Suprapubic skin (tissue), 4 donors: Measurements from ENCODE around the gene PRXL2B. TPM values are rescaled to one million over a fixed set of nuclear protein-coding genes. Genes with fewer than 3 reads are reported as not detected.
A peak's percentile ranks its signal among the peaks of the same experiment; 100 is the strongest.
"Not testable (repeated sequence)": the region's sequence is repeated elsewhere in the genome, so short reads cannot be mapped to it uniquely, and the experiment has no call there.

ENCODE experiments used
- DNase-seq, 2 donors: peaks; one replicate each; pipeline ENCODE4 v3.0.0-alpha.2; 2019; ENCODE audit warnings: low spot score in 2 of 2
- H3K27ac ChIP-seq: fragments of 200-600 bp; sonication (generic); one replicate; pipeline ENCODE4 v1.5.1; 2019
- H3K27me3 ChIP-seq: fragments of 200-600 bp; sonication (generic); one replicate; pipeline ENCODE4 v1.5.1; 2019
- H3K36me3 ChIP-seq: fragments of 200-600 bp; sonication (generic); one replicate; pipeline ENCODE4 v1.5.1; 2019
- H3K4me1 ChIP-seq: fragments of 200-600 bp; sonication (generic); one replicate; pipeline ENCODE4 v1.5.1; 2019
- H3K4me3 ChIP-seq: fragments of 200-600 bp; sonication (generic); one replicate; pipeline ENCODE4 v1.5.1; 2019; ENCODE audit warnings: mild to moderate bottlenecking
- H3K9me3 ChIP-seq: fragments of 200-600 bp; sonication (generic); one replicate; pipeline ENCODE4 v1.5.1; 2019
- CTCF ChIP-seq, 2 donors: fragments of 200-600 bp in 1 of 2; fragments of 450-650 bp in 1 of 2; sonication (generic) in 1 of 2; IDR thresholded peaks; one replicate each; pipeline ENCODE4 v1.5.1; 2016 to 2019; ENCODE audit warnings: antibody characterized with exemption in 2 of 2, mild to moderate bottlenecking in 1 of 2, moderate library complexity in 1 of 2
- EP300 ChIP-seq: sonication (generic); formaldehyde crosslinking; IDR thresholded peaks from one replicate; pipeline ENCODE4 v1.6.1; 2017; ENCODE audit warnings: antibody characterized with exemption
- POLR2A ChIP-seq, 2 donors: fragments of 450-650 bp; IDR thresholded peaks; one replicate each; pipeline ENCODE4 v1.6.1; 2017; ENCODE audit warnings: antibody characterized with exemption in 2 of 2, mild to moderate bottlenecking in 2 of 2, moderate library complexity in 2 of 2
- POLR2AphosphoS5 ChIP-seq, 3 donors: sonication (generic); formaldehyde crosslinking; IDR thresholded peaks; one replicate each; pipeline ENCODE4 v1.6.1; 2017; ENCODE audit warnings: antibody characterized with exemption in 3 of 3
- WGBS: methylation state at CpG from one replicate; pipeline ENCODE4 v1.1.5; 2018; 5-methylcytosine and 5-hydroxymethylcytosine counted together
- total RNA-seq, 4 donors: library from RNA; depleted of rRNA; stranded (reverse); fragments of >200 nt; gene quantifications; one replicate each; pipeline ENCODE4 v1.1.0, GENCODE V29; 2016

Gene PRXL2B
- total RNA-seq, 4 donors from 2014 or later = 9.7 to 16.3 (median 10.7) TPM

GRCh38 chr1:2551544-2551943 lies 35.0 kb upstream of the PRXL2B start:
- WGBS = 82% methylated on average over 5 of the region's 9 CpGs
- H3K4me3 ChIP-seq, DNase-seq, H3K36me3 ChIP-seq, H3K9me3 ChIP-seq, H3K27ac ChIP-seq, H3K27me3 ChIP-seq: not testable (repeated sequence)
- peaks cover 55% of the 10 kb centered on the region for H3K4me1 ChIP-seq

- WGBS = 96% methylated on average over 5 of the region's 26 CpGs
- H3K4me1 ChIP-seq = peaks cover 54% of the 10 kb centered on the region
- H3K36me3 ChIP-seq = no peaks in the 10 kb centered on the region
- H3K27me3 ChIP-seq = no peaks in the 10 kb centered on the region
- TF ChIP-seq CTCF (IDR thresholded peaks at IDR 0.05) (no peak), EP300 (no peak), POLR2AphosphoS5 (IDR thresholded peaks at IDR 0.05) (no peak), POLR2A (IDR thresholded peaks at IDR 0.05) (no peak)
- no peak overlapping the region for H3K27ac ChIP-seq
- no peak for DNase-seq
- no peak overlapping the region for H3K4me3 ChIP-seq
- no peaks in the 10 kb centered on the region for H3K9me3 ChIP-seq
Observed at GRCh38 chr1:2552189-2552588, 34.4 kb upstream of the PRXL2B start.

- H3K27me3 ChIP-seq, H3K36me3 ChIP-seq, DNase-seq, H3K27ac ChIP-seq, H3K9me3 ChIP-seq, H3K4me3 ChIP-seq: not testable (repeated sequence)
- 85% methylated on average over 8 of the region's 9 CpGs for WGBS
- H3K4me1 ChIP-seq = peaks cover 54% of the 10 kb centered on the region
Observed at GRCh38 chr1:2553076-2553475, 33.5 kb upstream of the PRXL2B start.

DNA sequence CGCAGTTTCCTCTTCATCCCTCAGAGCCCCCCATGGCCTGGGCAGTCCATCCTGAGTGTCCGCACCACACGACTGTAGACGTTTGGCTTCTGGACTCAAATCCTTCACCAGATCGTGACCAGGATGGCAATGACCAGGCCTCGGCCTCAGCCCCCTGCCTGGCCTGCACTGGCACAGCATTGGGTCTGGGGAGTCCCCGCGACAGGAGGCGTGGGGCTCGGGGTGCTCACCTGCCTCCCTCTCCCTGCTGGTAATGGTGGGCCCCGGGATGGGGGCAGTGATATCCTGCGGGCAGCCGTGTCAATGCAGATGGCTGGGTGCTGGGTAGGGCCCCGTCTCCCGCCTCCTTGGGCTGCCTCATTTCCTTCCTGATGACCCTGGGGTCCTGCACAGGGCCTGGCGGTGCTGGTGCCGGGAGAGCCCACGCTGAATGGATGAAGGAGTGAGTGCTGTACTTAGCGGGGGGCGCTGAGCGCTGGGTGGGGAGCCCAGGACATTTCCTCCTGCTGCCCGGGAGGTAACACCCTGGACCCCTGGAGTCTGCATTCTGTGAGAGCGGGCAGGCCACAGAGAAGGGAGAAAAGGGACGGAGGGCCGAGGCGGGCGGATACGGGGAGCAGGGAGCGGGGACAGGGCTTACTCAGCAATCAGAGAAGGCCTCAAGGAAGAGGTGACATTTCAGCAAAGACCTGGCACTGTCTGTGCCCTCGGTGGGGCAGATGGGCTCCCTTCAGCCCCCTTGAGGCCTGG lies 32.5 kb upstream of the PRXL2B start:
- TF ChIP-seq CTCF (IDR thresholded peaks at IDR 0.05) = no peak
- TF ChIP-seq POLR2A (IDR thresholded peaks at IDR 0.05) = no peak
- no peak for TF ChIP-seq POLR2AphosphoS5 (IDR thresholded peaks at IDR 0.05)
- no peak for TF ChIP-seq EP300
- WGBS = 92% methylated on average over 19 of the region's 30 CpGs
- H3K36me3 ChIP-seq = peaks cover 8% of the 10 kb centered on the region
- H3K27ac ChIP-seq = no peak overlapping the region
- no peak for DNase-seq
- peaks cover 53% of the 10 kb centered on the region for H3K4me1 ChIP-seq
- no peak overlapping the region for H3K4me3 ChIP-seq
- H3K9me3 ChIP-seq = no peaks in the 10 kb centered on the region
- H3K27me3 ChIP-seq = no peaks in the 10 kb centered on the region

DNA sequence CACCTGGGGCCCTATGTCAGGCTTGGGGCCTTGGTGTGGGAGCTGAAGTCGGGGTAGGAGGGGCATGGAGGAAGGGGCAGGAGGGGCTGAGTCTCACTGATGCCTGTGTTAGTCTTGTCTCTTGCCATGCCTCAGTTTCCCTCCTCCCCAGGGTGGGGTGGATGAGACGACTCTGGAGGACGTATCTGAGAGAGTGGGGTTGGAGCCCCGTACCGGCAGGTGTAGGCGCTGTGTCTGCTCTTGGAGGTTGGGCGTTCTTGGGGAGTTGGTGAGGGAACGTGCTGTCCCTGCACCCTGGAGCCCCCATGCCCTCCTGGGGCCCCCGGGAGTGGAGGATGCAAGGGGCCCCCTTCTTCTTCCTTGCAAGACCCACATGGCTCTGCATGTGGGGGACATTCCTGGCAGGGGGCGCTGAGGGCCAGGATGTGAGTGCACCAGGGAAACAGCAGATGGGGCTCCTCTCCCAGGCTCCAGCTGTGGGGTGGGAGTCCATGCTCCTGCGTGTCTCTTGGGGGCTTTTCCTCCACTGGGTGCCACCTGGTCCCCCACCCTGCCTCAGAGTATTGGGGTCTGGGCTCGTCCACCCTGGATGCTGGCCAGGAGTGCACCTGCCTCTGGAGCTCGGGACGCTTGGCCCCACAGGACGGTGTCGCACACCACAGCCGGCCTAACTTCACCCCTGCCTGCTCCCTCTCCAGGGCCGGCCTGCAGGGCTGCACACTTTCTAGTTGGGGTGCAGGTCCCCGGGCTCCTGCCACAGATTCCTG lies 31.8 kb upstream of the PRXL2B start:
- Histone ChIP-seq H3K9me3 (no peaks in the 10 kb centered on the region), H3K4me1 (peaks cover 45% of the 10 kb centered on the region), H3K27me3 (no peaks in the 10 kb centered on the region), H3K4me3 (peak overlapping the region; percentile 58), H3K36me3 (peaks cover 14% of the 10 kb centered on the region), H3K27ac (peak overlapping the region; percentile 94)
- 80% methylated on average over 10 of the region's 19 CpGs for WGBS
- no peak for TF ChIP-seq EP300
- TF ChIP-seq POLR2AphosphoS5 (IDR thresholded peaks at IDR 0.05) = no peak
- no peak for TF ChIP-seq POLR2A (IDR thresholded peaks at IDR 0.05)
- TF ChIP-seq CTCF (IDR thresholded peaks at IDR 0.05) = peak in 1 of 2 donors; percentile 14
- DNase-seq = no peak

DNA sequence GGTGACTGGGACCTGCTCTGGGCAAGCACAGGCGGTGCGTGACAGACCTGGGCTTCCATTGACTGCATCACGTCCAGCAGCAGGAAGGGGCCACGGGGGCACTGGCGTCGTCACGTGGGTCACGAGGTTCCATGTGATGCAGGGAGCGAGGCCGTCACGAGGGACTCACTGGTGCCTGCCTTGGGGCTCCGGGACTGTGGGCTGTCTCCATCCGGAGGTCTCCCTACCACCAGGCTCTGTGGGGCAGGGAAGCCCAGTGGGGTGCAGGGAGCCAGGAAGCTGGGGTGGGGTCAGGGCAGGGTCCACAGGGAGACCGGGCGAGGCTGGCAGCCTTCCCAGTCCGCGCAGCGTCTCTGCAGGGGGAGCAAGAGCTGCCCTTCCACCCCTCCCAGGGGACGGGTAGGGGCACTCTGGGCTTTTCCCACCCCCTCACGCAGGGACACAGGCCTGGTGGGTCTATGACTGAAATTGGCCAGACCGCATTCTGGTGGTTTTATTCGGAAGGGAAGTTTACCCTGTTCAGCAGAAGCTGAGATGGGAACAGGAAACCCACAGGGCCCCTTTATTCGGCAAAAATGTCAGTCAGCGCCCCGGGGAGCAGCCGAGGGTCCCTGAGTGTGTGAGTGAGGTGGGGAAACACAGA lies 30.8 kb upstream of the PRXL2B start:
- H3K36me3 ChIP-seq = peaks cover 23% of the 10 kb centered on the region
- peak overlapping the region; percentile 58 for H3K4me3 ChIP-seq
- TF ChIP-seq POLR2AphosphoS5 (IDR thresholded peaks at IDR 0.05) (peak in 2 of 3 donors; percentile 72 to 73), CTCF (IDR thresholded peaks at IDR 0.05) (no peak), EP300 (no peak), POLR2A (IDR thresholded peaks at IDR 0.05) (peak in 1 of 2 donors; percentile 74)
- peak; percentile 94 to 95 for DNase-seq
- H3K4me1 ChIP-seq = peaks cover 43% of the 10 kb centered on the region
- peak overlapping the region; percentile 94 for H3K27ac ChIP-seq
- 0% methylated on average over 8 of the region's 26 CpGs for WGBS
- H3K27me3 ChIP-seq = no peaks in the 10 kb centered on the region
- no peaks in the 10 kb centered on the region for H3K9me3 ChIP-seq
